H1 (cell line): ENCODE data around the gene KHDRBS1. TPM values are rescaled to one million over a fixed set of nuclear protein-coding genes. Genes with fewer than 3 reads are reported as not detected.

ENCODE experiments used
- CTBP2 ChIP-seq: IDR thresholded peaks from 2 replicates; pipeline ENCODE4 v1.7.0; 2011; ENCODE audit warnings: borderline replicate concordance, mild to moderate bottlenecking, moderate library complexity, mixed read lengths, low read length; ENCODE audit not compliant: insufficient read depth, insufficient read length
- polyA plus RNA-seq, 7 experiments: library from polyadenylated mRNA; depleted of rRNA in 3 of 7; stranded (reverse) in 5 of 7; unstranded in 2 of 7; fragments of >200 nt in 5 of 7; fragments of 200-250 nt in 2 of 7; gene quantifications; 1 replicate in 5 of 7; 2 replicates in 1 of 7; 4 replicates in 1 of 7; pipeline versions ENCODE4 v1.2.1 to v1.2.3, GENCODE V29; 2011 to 2013; ENCODE audit warnings: missing spikeins in 2 of 7, mixed read lengths in 2 of 7
- total RNA-seq: library from RNA; stranded (reverse); fragmentation: NEBNext Ultra II Directional; extraction: Animal tissue kit (Norgen Biotek cat#: 25700); gene quantifications from 2 replicates; pipeline ENCODE4 v1.2.1, GENCODE V29; 2021
- TF ChIP-seq, protein P1 (sequence below): fragments of 300-600 bp; sonication (generic); IDR thresholded peaks from 2 replicates; pipeline ENCODE4 v1.7.1; 2012; ENCODE audit warnings: low read length, moderate library complexity, mild to moderate bottlenecking, inconsistent platforms; ENCODE audit not compliant: insufficient replicate concordance

The KHDRBS1 gene
- total and polyA plus RNA-seq, 2 of the 8 experiments (the other 6 are each of a cell fraction or from before 2014, with no cell fraction given), result 53.8 to 284 TPM

DNA sequence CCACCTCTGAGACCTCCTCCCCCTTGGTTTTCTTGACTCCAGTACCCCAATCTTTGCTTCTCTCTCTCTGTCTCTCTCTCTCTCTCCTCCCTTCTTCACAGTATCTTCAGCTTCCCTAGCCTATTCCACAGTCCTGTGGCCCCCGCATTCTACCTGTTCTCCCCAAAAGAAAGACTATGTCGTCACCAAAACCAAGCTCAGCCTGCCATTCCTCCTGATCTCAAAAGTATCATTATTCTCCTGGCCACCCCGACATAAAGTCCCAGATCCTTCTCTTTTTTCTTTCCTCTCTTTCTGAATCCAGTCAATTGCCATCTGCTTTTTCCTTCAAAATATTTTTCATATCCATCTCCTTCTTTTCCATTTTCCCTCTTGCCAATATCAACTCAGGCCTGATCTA is 23.7 kb upstream of the KHDRBS1 start (continued):
- TF ChIP-seq, protein P1, sequence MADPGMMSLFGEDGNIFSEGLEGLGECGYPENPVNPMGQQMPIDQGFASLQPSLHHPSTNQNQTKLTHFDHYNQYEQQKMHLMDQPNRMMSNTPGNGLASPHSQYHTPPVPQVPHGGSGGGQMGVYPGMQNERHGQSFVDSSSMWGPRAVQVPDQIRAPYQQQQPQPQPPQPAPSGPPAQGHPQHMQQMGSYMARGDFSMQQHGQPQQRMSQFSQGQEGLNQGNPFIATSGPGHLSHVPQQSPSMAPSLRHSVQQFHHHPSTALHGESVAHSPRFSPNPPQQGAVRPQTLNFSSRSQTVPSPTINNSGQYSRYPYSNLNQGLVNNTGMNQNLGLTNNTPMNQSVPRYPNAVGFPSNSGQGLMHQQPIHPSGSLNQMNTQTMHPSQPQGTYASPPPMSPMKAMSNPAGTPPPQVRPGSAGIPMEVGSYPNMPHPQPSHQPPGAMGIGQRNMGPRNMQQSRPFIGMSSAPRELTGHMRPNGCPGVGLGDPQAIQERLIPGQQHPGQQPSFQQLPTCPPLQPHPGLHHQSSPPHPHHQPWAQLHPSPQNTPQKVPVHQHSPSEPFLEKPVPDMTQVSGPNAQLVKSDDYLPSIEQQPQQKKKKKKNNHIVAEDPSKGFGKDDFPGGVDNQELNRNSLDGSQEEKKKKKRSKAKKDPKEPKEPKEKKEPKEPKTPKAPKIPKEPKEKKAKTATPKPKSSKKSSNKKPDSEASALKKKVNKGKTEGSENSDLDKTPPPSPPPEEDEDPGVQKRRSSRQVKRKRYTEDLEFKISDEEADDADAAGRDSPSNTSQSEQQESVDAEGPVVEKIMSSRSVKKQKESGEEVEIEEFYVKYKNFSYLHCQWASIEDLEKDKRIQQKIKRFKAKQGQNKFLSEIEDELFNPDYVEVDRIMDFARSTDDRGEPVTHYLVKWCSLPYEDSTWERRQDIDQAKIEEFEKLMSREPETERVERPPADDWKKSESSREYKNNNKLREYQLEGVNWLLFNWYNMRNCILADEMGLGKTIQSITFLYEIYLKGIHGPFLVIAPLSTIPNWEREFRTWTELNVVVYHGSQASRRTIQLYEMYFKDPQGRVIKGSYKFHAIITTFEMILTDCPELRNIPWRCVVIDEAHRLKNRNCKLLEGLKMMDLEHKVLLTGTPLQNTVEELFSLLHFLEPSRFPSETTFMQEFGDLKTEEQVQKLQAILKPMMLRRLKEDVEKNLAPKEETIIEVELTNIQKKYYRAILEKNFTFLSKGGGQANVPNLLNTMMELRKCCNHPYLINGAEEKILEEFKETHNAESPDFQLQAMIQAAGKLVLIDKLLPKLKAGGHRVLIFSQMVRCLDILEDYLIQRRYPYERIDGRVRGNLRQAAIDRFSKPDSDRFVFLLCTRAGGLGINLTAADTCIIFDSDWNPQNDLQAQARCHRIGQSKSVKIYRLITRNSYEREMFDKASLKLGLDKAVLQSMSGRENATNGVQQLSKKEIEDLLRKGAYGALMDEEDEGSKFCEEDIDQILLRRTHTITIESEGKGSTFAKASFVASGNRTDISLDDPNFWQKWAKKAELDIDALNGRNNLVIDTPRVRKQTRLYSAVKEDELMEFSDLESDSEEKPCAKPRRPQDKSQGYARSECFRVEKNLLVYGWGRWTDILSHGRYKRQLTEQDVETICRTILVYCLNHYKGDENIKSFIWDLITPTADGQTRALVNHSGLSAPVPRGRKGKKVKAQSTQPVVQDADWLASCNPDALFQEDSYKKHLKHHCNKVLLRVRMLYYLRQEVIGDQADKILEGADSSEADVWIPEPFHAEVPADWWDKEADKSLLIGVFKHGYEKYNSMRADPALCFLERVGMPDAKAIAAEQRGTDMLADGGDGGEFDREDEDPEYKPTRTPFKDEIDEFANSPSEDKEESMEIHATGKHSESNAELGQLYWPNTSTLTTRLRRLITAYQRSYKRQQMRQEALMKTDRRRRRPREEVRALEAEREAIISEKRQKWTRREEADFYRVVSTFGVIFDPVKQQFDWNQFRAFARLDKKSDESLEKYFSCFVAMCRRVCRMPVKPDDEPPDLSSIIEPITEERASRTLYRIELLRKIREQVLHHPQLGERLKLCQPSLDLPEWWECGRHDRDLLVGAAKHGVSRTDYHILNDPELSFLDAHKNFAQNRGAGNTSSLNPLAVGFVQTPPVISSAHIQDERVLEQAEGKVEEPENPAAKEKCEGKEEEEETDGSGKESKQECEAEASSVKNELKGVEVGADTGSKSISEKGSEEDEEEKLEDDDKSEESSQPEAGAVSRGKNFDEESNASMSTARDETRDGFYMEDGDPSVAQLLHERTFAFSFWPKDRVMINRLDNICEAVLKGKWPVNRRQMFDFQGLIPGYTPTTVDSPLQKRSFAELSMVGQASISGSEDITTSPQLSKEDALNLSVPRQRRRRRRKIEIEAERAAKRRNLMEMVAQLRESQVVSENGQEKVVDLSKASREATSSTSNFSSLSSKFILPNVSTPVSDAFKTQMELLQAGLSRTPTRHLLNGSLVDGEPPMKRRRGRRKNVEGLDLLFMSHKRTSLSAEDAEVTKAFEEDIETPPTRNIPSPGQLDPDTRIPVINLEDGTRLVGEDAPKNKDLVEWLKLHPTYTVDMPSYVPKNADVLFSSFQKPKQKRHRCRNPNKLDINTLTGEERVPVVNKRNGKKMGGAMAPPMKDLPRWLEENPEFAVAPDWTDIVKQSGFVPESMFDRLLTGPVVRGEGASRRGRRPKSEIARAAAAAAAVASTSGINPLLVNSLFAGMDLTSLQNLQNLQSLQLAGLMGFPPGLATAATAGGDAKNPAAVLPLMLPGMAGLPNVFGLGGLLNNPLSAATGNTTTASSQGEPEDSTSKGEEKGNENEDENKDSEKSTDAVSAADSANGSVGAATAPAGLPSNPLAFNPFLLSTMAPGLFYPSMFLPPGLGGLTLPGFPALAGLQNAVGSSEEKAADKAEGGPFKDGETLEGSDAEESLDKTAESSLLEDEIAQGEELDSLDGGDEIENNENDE, result no peak
- TF ChIP-seq CTBP2, result no peak
- TF ChIP-seq, all 59 proteins: peak for 0
